HG03097 (cell line): ENCODE data around the gene ADRB2.
"Not testable (repeated sequence)": the region's sequence is repeated elsewhere in the genome, so short reads cannot be mapped to it uniquely, and the experiment has no call there.

Source experiments
- ATAC-seq: cut with Tn5 transposase; IDR thresholded peaks from one replicate; pipeline ENCODE4 v1.9.1; 2021; ENCODE audit not compliant: unreplicated experiment, low FRiP score

ADRB2 gene

DNA sequence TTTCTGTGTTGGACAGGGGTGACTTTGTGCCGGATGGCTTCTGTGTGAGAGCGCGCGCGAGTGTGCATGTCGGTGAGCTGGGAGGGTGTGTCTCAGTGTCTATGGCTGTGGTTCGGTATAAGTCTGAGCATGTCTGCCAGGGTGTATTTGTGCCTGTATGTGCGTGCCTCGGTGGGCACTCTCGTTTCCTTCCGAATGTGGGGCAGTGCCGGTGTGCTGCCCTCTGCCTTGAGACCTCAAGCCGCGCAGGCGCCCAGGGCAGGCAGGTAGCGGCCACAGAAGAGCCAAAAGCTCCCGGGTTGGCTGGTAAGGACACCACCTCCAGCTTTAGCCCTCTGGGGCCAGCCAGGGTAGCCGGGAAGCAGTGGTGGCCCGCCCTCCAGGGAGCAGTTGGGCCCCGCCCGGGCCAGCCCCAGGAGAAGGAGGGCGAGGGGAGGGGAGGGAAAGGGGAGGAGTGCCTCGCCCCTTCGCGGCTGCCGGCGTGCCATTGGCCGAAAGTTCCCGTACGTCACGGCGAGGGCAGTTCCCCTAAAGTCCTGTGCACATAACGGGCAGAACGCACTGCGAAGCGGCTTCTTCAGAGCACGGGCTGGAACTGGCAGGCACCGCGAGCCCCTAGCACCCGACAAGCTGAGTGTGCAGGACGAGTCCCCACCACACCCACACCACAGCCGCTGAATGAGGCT lies at the start of gene ADRB2:
ADRB2 (plus strand) TSS at position 559 of the 686 bp plus-strand sequence. CDS start 221 bp downstream, outside the sequence.
- ATAC-seq: peak; percentile 97

DNA sequence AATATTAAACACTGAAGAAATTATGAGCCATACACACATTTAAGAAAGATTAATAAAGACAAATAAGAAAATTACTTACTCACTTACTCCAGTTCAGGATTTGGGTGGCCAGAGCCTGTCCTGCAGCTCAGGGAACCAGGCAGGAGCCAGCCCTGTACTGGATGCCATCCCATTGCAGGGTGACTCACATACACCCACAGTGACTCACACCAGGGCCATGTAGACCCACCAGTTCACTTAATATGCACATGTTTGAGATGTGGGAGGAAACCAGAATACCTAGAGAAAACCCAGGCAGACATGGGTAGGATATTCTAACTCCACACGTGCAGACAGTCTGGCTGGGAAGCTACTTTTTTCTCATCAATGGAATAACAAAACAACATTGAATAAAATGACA lies 49.6 kb upstream of the ADRB2 start:
- no peak for ATAC-seq

DNA sequence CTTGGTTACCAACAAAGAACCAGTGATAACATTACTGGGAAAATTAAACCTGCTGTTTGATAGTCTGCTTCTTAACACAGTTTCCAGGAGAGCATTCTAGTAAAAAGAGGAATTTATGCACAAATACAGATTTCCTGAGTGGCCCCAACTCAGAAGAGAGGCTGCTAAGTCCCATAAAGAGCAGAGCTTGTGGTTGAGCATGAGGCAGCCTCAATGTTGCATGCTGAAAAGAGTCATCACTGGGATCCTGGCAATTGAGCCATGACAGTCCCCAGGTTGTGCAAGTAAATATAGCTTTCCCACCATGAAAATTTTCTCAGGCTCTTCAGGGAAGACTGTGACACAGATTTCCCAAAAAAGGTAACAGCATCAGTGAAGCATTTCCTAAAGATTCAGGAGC lies 47.5 kb upstream of the ADRB2 start:
- no peak for ATAC-seq

DNA sequence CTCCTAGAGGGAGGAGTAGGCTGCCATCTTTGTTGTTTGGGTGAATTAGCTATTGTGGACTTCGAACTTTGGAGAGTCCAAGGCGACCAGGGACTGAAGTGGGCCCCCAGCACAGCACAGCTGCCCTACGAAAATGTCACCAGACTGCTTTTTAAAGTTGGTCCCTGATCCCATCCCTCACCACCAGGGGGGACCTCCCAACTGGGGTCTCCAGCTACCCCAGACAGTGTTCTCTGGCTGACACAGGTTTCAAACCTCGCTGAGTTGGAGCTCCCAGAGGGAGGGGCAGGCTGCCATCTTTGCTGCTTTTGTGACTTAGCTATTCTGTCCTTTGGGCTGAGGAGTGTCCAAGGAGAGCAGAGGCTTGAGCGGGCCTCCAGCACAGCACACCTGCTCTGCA lies 45.7 kb upstream of the ADRB2 start:
- ATAC-seq: no peak

DNA sequence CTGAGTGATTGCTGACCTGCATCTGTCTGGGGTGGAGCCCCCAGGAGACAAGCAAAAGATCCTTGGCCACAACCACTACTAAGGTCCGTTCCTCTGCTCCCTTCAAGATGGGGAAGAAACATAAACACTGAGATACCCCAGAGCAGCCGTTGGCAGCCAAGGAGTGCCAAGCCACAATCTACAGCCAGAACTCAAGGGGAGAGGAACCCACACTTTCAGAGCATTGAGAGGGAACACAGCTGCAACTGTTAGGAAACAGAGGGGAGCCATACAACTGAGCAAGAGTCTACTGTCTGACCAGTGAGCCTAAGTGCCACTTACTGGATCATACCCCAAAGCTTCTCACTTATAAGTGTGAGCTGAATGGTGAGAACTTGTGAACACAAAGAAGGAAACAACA lies 44.6 kb upstream of the ADRB2 start:
- no peak for ATAC-seq

DNA sequence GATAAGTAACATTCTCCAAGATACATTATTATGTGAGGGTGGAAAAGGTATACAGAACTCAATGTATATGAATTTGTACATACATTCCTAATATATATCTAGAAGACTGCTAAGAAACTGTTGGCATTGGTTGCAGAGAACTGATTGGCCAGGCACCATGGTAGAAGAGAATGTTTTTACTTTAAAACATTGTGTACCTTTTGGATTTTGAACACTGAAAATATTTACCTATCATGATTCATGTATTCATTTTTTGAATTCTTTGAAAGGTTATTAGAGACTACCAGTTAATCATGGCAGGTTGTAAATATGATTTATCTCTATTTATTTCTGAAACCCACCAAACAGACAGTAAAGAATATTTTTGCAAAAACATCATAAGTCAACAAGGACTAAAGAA lies 41.2 kb upstream of the ADRB2 start:
- no peak for ATAC-seq

DNA sequence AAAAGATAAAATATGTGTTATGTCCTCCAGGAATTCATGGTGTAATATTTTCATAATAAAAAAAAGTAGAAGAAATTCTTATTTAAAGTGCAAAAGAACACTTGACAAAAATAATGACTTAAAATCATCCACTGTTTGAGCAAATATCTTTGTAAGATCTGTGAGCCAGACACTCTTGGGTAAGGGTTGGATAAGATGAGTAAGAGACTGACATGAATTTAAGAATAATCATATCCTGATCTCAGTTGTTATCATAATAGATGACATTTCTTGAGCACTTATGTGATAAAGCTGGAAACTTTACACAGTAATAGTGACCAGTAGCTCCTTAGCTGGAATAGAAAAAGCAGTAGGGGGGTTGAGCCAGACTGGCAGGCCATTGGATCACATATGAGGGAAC lies 40.0 kb upstream of the ADRB2 start:
- ATAC-seq: no peak

DNA sequence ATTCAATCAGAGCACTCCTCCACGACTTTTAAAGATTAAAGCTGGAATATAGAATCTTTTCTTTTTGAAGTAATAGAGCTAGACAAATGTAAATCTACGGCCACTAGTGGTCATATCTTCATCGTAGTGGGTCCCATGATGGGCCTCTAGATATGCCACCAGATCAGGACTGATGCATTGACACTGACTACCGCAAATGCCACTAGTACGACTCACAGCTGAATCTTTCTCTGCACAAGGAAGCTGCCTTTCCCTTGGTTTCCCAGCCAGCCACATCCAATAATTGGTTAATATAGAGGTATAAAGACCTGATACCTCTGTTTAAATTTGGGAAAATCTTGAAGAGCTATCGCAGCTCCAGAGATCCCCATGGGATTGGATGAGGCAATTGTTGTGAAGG lies 37.8 kb upstream of the ADRB2 start:
- no peak for ATAC-seq

DNA sequence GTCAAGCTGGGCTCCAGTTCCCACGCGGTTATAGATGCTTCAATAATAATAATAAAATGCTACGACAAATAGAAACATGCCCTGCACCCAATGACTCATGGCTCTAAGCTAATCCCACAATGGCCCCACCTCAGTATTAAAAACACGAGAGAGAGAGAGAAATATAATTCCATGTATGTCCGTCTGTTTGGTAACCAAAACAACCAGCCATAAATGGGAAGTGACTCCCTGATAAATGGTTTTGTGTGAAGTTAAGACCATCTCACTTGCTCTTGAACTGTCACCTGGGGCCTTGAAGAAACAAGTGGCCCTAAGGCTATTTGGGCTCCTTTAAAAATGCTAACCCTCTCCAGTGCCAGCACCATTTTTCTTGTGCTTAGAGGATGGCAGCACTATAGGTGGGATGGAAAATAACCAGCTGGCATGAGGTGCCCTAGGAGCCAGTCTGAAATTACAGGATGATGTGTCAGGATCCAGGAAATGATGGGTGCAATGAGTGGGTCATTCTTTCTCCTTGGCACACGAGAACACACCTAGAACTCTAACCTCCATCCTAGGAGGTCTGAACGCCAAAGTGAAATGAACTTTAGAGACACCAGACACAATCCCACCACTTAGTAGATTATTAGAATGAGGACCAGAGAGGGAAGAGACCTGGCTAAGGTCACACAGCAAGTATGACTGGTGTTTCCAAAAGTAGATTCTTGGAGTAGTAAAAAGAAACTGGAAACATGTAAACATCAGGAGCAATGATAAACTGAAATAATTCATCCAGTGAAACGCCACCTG lies 35.7 kb upstream of the ADRB2 start:
- no peak for ATAC-seq

DNA sequence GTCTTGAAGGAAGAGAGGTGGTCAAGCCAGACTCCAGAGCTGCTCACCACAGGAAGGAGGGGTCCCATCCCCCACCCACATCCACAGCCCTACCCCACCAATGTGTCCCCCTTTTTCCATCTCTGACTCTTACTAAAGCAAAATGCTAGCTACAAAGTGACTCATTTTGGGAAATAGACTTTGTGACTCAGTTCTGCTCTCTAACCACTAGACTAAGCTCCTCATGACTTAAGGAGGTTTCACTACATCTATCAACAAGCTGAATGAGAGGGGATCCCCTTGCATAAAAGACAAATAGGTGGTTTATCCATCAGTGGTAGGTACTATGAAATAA lies 35.1 kb upstream of the ADRB2 start:
- peak; percentile 86 for ATAC-seq

DNA sequence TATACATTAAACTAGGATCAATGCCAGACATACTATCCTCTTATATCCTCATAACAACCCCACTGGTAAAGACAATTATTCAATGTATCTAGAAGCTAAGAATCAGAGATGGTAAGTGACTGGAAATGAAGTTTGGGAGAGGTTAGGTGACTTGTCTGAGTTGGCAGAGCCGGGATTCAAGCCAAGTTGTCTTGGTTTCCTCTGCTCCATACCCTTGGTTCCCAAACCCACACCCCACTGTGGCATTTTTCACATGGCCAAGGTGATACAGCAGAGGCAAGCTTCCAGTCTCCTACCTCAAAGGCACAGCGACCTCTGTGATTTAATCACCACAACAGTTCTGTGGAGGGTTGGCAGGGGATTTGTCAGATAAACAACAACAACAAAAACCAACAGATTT lies 34.7 kb upstream of the ADRB2 start:
- peak; percentile 2 for ATAC-seq

DNA sequence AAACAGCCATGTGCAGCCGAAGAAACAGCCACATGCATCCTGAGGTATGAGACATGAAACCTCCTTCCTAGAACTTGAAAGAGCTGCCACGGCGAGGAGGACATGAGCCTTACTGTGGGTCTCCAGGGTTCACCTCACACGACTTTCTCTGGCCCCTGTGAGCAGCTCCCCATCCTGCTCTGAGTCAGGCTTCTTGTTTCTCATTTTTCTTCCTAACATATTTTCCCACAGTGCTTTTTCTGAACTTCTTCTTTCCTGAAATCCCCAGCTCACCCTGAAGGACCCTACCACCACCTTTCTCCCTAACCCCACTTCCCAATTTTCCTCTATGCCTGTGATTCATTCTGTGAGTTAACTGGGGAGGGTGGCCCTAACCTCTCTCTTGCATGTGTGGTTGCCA lies 33.7 kb upstream of the ADRB2 start:
- ATAC-seq: no peak

DNA sequence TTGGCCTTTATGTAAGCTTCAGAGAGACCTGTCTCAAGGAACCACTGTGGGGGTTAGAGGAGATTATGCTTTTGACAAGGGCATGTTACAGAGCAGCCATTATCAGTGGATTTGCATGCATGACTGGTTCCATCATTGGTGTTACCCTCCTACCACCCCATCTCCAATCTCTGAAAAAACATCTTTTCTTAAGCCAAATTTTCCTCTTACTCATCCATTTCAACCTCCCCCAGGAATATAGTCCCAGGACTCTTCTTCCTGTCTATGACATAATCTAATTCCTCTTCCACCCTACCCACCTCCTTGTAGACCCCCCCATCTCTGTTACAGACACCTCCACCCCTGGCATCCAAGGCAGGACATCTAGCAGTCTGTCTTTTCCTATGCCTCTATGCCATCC lies 33.1 kb upstream of the ADRB2 start:
- no peak for ATAC-seq

DNA sequence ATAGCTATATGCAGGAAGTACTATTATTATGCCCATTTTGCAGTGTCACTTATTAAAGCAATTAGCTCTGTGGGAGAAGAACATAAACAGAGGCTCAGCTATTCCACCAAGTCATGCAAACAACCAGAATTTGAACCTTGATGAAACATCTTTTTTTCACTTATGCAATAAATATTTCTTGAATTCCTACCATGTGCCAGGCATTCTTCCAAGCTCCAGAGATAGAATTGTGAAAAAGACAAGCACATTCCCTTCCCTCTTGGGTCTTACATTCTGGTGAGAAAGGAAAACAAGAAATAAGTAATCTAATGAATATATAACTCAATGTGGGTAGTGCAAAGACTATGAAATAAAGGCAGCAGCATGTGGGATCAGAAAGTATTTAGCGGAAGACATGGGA lies 32.1 kb upstream of the ADRB2 start:
- ATAC-seq: no peak

DNA sequence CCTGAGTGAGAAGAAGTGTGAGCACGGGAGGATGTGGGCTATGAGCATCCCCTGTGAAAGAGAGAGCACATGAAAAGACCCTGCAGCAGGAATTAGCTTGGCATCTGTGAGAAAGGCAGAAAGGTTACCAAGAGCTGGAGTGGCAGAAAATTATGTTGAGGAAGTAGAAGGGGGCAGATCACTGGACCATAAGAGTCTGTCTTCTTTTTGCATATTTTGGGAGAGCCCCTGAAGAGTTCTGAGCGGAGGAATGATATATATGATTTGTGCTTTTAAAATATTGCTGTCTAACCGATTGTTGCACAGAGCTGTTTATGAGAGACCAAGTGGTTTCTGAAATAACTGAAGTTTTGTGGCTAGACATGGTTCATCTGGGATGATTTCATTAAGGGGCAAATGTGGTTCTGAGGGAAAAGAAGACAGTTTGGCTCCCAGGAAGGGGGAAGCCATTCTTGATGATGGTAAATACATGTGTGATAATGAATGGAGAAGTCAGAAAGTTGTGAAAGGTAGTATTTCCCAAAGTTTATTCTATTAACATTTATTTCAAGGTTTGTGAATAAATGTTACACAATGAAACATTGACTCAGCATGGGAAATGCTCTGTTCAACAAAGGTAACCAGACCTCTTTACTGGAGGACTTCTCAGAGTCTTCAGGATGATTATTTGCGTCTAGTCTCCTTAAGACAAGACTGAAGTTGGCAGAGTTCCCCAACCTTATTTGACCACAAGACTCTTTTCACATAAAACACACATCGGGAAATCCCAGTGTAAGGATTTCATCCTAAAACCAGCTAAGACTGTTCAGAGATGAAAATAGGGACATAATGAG lies 31.5 kb upstream of the ADRB2 start:
- ATAC-seq: no peak

DNA sequence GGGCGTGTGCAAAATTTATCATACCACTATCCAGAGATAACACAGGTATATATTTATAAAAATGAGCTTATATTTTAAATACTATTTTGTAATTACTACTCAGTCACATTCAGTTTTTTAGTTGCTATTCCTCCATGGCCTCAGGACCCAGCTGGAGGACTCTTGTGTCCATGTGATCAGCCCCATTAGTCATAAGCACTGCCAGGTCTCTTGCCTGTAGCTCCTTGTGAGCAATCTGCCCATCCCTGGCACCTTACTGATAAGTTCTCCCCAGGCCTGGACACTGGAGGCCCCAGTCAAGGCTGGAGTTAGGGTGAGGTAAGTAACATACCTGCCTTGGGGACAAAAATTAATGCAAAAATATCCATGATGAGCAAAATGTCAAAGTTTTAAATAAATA lies 29.5 kb upstream of the ADRB2 start:
- no peak for ATAC-seq

DNA sequence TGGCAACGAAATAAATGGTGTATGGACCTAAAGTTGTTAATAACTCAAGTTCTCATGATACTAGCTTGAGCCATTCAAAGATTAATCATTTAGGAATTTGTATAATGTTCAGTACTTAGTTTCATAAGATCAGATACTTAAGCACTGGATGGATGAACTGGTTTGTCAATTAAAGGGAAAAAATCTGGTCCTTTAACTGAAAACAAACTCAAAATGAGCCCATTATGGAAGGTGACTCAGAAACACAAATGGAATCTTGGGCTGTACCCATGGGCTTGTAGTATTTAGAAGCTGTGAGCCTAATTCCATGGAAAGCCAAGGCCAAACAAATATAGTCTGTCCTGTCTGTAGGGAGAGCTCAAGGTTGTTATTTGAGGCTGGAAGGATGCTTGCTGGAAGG lies 27.6 kb upstream of the ADRB2 start:
- no peak for ATAC-seq

DNA sequence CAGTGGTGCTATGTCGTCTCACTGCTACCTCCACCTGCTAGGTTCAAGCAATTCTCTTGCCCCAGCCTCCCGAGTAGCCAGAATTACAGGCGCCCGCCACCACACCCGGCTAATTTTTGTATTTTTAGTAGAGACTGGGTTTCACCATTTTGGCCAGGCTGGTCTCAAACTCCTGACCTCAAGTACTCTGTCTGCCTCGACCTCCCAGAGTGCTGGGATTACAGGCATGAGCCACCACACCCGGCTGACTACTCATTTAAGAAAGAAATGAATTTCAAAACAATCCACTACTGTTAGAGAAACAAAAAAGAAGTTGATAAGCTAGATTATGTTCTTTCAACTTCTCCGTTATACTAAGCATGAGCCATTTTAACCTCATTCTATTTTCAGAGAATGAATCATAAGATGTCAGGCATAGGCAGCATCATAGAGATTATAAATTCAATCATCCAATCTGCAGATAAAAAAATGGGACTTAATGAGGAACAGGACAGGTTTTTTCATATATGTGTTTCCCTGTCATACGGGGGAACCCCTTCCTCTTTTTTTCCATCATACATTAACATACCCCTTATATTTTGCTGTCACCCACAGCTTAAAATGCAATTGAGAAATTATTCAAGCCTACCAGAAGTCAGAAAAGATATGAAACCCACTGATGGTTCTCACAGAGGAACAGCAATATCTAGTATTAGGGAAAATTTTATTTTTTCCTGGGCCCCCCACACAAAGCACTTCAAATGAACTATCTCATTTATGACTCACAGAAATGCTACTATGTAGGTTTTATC lies 26.5 kb upstream of the ADRB2 start:
- no peak for ATAC-seq

DNA sequence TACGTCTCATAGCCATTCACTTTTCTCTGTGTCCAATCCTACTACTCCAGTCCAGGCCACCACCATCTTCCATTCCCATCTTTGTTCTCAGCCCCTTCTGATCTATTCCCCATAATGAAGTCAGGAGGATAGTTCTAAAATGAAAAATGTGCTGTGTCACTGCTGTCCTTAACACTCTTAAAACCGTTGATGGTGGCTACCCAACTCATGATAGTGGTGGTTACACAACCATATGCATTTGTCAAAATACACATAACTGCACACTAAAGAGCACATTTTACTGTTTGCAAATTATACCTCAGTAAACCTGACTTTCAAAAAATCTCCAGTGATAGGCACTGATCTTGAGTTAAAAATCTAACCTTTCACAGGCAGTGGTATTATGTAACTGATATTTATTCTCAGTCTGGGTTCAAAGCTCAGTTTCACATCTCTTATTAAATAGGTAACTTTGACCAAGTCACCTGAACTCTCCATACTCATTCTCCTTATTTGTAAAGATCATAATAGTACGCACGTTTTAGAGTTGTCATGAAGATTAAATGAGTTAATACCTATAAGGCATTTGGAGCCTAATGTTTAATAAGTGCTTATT lies 24.6 kb upstream of the ADRB2 start:
- ATAC-seq: no peak

DNA sequence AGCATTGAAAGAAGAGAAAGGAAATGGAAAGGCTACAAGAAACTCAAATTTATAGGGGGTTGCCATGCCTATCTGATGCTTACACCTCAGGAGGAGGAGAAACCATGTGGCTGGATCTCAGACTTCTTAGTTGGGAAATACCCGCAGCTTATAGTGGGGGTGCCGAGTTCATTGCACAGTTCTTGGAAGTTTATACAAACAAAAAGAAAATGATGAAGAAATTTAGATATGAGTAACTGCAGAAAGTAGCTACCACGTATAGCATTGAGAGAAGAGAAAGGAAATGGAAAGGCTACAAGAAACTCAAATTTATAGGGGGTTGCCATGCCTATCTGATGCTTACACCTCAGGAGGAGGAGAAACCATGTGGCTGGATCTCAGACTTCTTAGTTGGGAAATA lies 23.0 kb upstream of the ADRB2 start:
- not testable (repeated sequence) for ATAC-seq
